ENCODE measurements around the gene DDX25.
"Not testable (repeated sequence)": the region's sequence is repeated elsewhere in the genome, so short reads cannot be mapped to it uniquely, and the experiment has no call there.

DDX25 gene

GRCh38 chr11:125903711-125904659 is at the start of gene DDX25:
Gene DDX25 (plus strand): TSS chr11:125904508. CDS start chr11:125904518, 10 bp downstream.
- Histone ChIP-seq H3K27me3 (ENCODE audit: control insufficient read depth in 2 of 2, insufficient read depth in 2 of 2, low read length in 2 of 2) (peaks cover 7 to 9% of the 10 kb centered on the region in 2 donors), H3K4me3 (ENCODE audit: low read length in 2 of 2) (peak within 1 kb of the TSS; percentile 93 to 100), H3K27ac (ENCODE audit: low read depth in 2 of 2, low read length in 2 of 2) (no peak within 1 kb of the TSS), H3K9ac (ENCODE audit: low read depth in 1 of 2, low read length in 2 of 2) (no peak within 1 kb of the TSS), H3K36me3 (ENCODE audit: control insufficient read depth in 2 of 2, insufficient read depth in 2 of 2, low read length in 2 of 2) (peaks cover 0 to 9% of the 10 kb centered on the region in 2 donors), H3K9me3 (ENCODE audit: control insufficient read depth in 2 of 2, low read length in 2 of 2) (no peaks in the 10 kb centered on the region), H3K4me1 (ENCODE audit: control insufficient read depth in 2 of 2, insufficient read depth in 2 of 2, low read length in 2 of 2) (peaks cover 11% of the 10 kb centered on the region in 2 donors)

- not testable (repeated sequence) for H3K4me1 ChIP-seq (ENCODE audit: control insufficient read depth in 2 of 2, insufficient read depth in 2 of 2, low read length in 2 of 2); H3K9ac ChIP-seq (ENCODE audit: low read depth in 1 of 2, low read length in 2 of 2); H3K27me3 ChIP-seq (ENCODE audit: control insufficient read depth in 2 of 2, insufficient read depth in 2 of 2, low read length in 2 of 2); H3K36me3 ChIP-seq (ENCODE audit: control insufficient read depth in 2 of 2, insufficient read depth in 2 of 2, low read length in 2 of 2); H3K4me3 ChIP-seq (ENCODE audit: low read length in 2 of 2); H3K27ac ChIP-seq (ENCODE audit: low read depth in 2 of 2, low read length in 2 of 2); H3K9me3 ChIP-seq (ENCODE audit: control insufficient read depth in 2 of 2, low read length in 2 of 2)
Observed at GRCh38 chr11:125857670-125858069, 46.6 kb upstream of the DDX25 start.

GRCh38 chr11:125862786-125863185 is 41.5 kb upstream of the DDX25 start:
- not testable (repeated sequence) for H3K9ac ChIP-seq (ENCODE audit: low read depth in 1 of 2, low read length in 2 of 2); H3K4me1 ChIP-seq (ENCODE audit: control insufficient read depth in 2 of 2, insufficient read depth in 2 of 2, low read length in 2 of 2); H3K36me3 ChIP-seq (ENCODE audit: control insufficient read depth in 2 of 2, insufficient read depth in 2 of 2, low read length in 2 of 2); H3K27me3 ChIP-seq (ENCODE audit: control insufficient read depth in 2 of 2, insufficient read depth in 2 of 2, low read length in 2 of 2); H3K4me3 ChIP-seq (ENCODE audit: low read length in 2 of 2); H3K27ac ChIP-seq (ENCODE audit: low read depth in 2 of 2, low read length in 2 of 2); H3K9me3 ChIP-seq (ENCODE audit: control insufficient read depth in 2 of 2, low read length in 2 of 2)

DNA sequence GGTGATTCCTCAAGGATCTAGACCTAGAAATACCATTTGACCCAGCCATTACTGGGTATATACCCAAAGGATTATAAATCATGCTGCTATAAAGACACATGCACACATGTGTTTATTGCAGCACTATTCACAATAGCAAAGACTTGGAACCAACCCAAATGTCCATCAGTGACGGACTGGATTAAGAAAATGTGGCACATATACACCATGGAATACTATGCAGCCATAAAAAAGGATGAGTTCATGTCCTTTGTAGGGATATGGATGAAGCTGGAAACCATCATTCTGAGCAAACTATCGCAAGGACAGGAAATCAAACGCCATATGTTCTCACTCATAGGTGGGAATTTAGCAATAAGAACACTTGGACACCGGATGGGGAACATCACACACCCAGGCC is 39.0 kb upstream of the DDX25 start:
- not testable (repeated sequence) for H3K4me1 ChIP-seq (ENCODE audit: control insufficient read depth in 2 of 2, insufficient read depth in 2 of 2, low read length in 2 of 2); H3K27me3 ChIP-seq (ENCODE audit: control insufficient read depth in 2 of 2, insufficient read depth in 2 of 2, low read length in 2 of 2); H3K9ac ChIP-seq (ENCODE audit: low read depth in 1 of 2, low read length in 2 of 2); H3K36me3 ChIP-seq (ENCODE audit: control insufficient read depth in 2 of 2, insufficient read depth in 2 of 2, low read length in 2 of 2); H3K4me3 ChIP-seq (ENCODE audit: low read length in 2 of 2); H3K9me3 ChIP-seq (ENCODE audit: control insufficient read depth in 2 of 2, low read length in 2 of 2); H3K27ac ChIP-seq (ENCODE audit: low read depth in 2 of 2, low read length in 2 of 2)

DNA sequence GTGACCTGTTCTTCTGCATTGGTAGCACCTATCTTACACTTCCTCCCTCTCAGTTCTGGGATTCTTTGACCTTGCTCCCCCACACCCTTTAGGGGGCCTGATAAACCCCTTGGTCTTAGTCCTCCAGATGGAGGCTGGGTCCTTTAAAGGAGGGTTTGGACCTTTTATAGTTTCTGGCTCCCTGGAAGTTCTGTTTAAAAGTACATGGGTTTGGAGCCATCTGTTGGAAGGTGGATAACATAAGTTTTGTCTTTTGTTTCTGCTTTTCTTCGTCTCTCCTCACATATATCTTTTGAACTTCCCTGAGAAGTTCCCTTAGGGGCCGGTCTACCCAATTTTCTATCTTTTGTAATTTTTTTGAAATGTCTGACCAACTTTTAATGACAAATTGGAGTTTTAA is 34.8 kb upstream of the DDX25 start:
- H3K27ac ChIP-seq (ENCODE audit: low read depth in 2 of 2, low read length in 2 of 2), result no peak overlapping the region
- no peak overlapping the region for H3K9ac ChIP-seq (ENCODE audit: low read depth in 1 of 2, low read length in 2 of 2)
- H3K36me3 ChIP-seq (ENCODE audit: control insufficient read depth in 2 of 2, insufficient read depth in 2 of 2, low read length in 2 of 2), result no peaks in the 10 kb centered on the region
- no peaks in the 10 kb centered on the region for H3K4me1 ChIP-seq (ENCODE audit: control insufficient read depth in 2 of 2, insufficient read depth in 2 of 2, low read length in 2 of 2)
- H3K9me3 ChIP-seq (ENCODE audit: control insufficient read depth in 2 of 2, low read length in 2 of 2), result no peaks in the 10 kb centered on the region
- no peak overlapping the region for H3K4me3 ChIP-seq (ENCODE audit: low read length in 2 of 2)
- no peaks in the 10 kb centered on the region for H3K27me3 ChIP-seq (ENCODE audit: control insufficient read depth in 2 of 2, insufficient read depth in 2 of 2, low read length in 2 of 2)

DNA sequence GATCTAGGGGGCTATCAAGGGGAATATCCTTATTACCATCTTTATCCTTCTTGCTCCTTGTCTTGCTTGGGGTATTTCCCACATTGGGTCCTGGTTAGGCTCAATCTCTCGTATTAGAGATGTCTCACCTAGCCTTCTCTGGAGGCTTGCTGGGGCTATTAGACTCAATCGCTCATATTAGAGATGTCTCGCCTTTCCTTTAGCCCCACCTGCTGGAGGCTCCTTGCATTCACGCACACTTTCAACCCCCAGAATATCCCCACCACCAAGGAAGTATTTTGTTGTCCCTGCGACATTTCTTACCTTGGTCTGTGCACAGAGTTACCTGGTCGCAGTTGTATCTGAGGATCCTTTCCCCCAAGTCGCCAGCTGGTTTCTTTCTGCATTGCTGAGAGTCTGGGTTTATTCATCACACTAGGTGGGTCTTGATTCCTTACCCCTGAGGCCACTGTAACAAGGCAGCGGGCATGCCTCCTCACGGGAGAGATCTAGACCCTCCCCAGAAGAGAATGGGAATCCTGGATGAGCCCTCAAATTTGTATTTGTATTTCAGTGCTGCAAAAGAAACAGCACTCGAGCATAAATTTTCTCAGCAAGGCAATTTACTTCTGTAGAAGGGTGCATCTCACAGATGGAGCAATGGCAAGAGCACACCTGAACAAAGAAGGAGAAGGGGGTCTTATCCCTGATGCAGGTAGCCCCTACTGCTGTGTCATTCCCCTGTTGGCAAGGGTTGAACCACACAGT is 32.7 kb upstream of the DDX25 start:
- no peaks in the 10 kb centered on the region for H3K27me3 ChIP-seq (ENCODE audit: control insufficient read depth in 2 of 2, insufficient read depth in 2 of 2, low read length in 2 of 2)
- no peaks in the 10 kb centered on the region for H3K9me3 ChIP-seq (ENCODE audit: control insufficient read depth in 2 of 2, low read length in 2 of 2)
- no peak overlapping the region for H3K27ac ChIP-seq (ENCODE audit: low read depth in 2 of 2, low read length in 2 of 2)
- H3K36me3 ChIP-seq (ENCODE audit: control insufficient read depth in 2 of 2, insufficient read depth in 2 of 2, low read length in 2 of 2), result no peaks in the 10 kb centered on the region
- no peak overlapping the region for H3K9ac ChIP-seq (ENCODE audit: low read depth in 1 of 2, low read length in 2 of 2)
- no peak overlapping the region for H3K4me3 ChIP-seq (ENCODE audit: low read length in 2 of 2)
- no peaks in the 10 kb centered on the region for H3K4me1 ChIP-seq (ENCODE audit: control insufficient read depth in 2 of 2, insufficient read depth in 2 of 2, low read length in 2 of 2)

DNA sequence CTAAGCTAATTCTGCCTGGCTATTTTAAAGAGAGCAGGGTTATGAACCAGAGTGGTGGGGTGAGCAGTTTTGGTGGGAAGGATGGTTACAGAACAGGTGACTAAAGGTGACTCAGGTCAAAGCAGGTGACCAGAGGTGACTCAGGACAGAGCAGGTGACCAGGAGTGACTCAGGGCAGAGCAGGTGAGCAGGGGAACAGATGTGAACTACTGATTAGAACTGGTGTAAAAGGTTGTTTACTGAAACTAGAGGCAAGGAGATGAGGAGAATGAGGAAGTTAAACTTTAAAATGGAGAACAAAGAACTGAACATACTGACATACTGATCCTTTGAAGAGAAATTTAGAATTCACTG is 32.2 kb upstream of the DDX25 start:
- no peak overlapping the region for H3K9ac ChIP-seq (ENCODE audit: low read depth in 1 of 2, low read length in 2 of 2)
- no peak overlapping the region for H3K27ac ChIP-seq (ENCODE audit: low read depth in 2 of 2, low read length in 2 of 2)
- H3K4me1 ChIP-seq (ENCODE audit: control insufficient read depth in 2 of 2, insufficient read depth in 2 of 2, low read length in 2 of 2), result no peaks in the 10 kb centered on the region
- no peaks in the 10 kb centered on the region for H3K9me3 ChIP-seq (ENCODE audit: control insufficient read depth in 2 of 2, low read length in 2 of 2)
- no peak overlapping the region for H3K4me3 ChIP-seq (ENCODE audit: low read length in 2 of 2)
- no peaks in the 10 kb centered on the region for H3K27me3 ChIP-seq (ENCODE audit: control insufficient read depth in 2 of 2, insufficient read depth in 2 of 2, low read length in 2 of 2)
- H3K36me3 ChIP-seq (ENCODE audit: control insufficient read depth in 2 of 2, insufficient read depth in 2 of 2, low read length in 2 of 2), result no peaks in the 10 kb centered on the region

- no peaks in the 10 kb centered on the region for H3K27me3 ChIP-seq (ENCODE audit: control insufficient read depth in 2 of 2, insufficient read depth in 2 of 2, low read length in 2 of 2)
- H3K36me3 ChIP-seq (ENCODE audit: control insufficient read depth in 2 of 2, insufficient read depth in 2 of 2, low read length in 2 of 2), result no peaks in the 10 kb centered on the region
- no peak overlapping the region for H3K4me3 ChIP-seq (ENCODE audit: low read length in 2 of 2)
- H3K9me3 ChIP-seq (ENCODE audit: control insufficient read depth in 2 of 2, low read length in 2 of 2), result no peaks in the 10 kb centered on the region
- H3K4me1 ChIP-seq (ENCODE audit: control insufficient read depth in 2 of 2, insufficient read depth in 2 of 2, low read length in 2 of 2), result no peaks in the 10 kb centered on the region
- H3K9ac ChIP-seq (ENCODE audit: low read depth in 1 of 2, low read length in 2 of 2), result no peak overlapping the region
- no peak overlapping the region for H3K27ac ChIP-seq (ENCODE audit: low read depth in 2 of 2, low read length in 2 of 2)
Observed at GRCh38 chr11:125873881-125874555, 30.3 kb upstream of the DDX25 start.

DNA sequence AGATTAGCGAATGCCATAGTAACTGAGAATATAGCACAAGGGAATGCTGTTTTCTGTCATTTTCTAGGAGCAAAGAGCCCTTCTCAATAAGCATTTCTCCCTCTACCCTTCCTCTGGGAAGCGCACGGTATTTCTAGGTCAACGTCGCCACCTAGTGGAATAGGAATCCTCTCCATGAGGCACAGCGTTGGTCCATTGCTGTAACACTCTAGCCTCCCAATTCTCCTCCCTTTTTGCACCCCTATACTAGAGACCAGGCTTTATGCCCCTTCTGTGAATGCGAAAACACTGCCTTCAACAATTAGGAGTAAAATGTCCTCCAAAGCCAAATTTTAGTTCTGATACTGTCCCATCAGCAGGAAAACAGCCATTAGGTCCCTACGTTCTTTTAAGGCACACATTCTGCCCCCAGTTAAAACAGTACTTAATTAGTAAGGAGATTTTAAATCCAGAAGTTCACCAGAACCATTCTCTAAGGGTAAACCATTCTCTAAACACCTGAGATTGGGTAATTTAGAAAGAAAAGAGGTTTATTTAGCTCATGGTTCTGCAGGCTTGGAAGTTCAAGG is 29.7 kb upstream of the DDX25 start:
- Histone ChIP-seq H3K4me3 (ENCODE audit: low read length in 2 of 2) (no peak overlapping the region), H3K4me1 (ENCODE audit: control insufficient read depth in 2 of 2, insufficient read depth in 2 of 2, low read length in 2 of 2) (no peaks in the 10 kb centered on the region), H3K36me3 (ENCODE audit: control insufficient read depth in 2 of 2, insufficient read depth in 2 of 2, low read length in 2 of 2) (no peaks in the 10 kb centered on the region), H3K9me3 (ENCODE audit: control insufficient read depth in 2 of 2, low read length in 2 of 2) (no peaks in the 10 kb centered on the region), H3K27ac (ENCODE audit: low read depth in 2 of 2, low read length in 2 of 2) (no peak overlapping the region), H3K27me3 (ENCODE audit: control insufficient read depth in 2 of 2, insufficient read depth in 2 of 2, low read length in 2 of 2) (no peaks in the 10 kb centered on the region), H3K9ac (ENCODE audit: low read depth in 1 of 2, low read length in 2 of 2) (no peak overlapping the region)

GRCh38 chr11:125881291-125881690 is 23.0 kb upstream of the DDX25 start:
- Histone ChIP-seq H3K27ac (ENCODE audit: low read depth in 2 of 2, low read length in 2 of 2) (no peak overlapping the region), H3K27me3 (ENCODE audit: control insufficient read depth in 2 of 2, insufficient read depth in 2 of 2, low read length in 2 of 2) (no peaks in the 10 kb centered on the region), H3K4me3 (ENCODE audit: low read length in 2 of 2) (no peak overlapping the region), H3K4me1 (ENCODE audit: control insufficient read depth in 2 of 2, insufficient read depth in 2 of 2, low read length in 2 of 2) (peaks cover 0 to 2% of the 10 kb centered on the region in 2 donors), H3K9ac (ENCODE audit: low read depth in 1 of 2, low read length in 2 of 2) (no peak overlapping the region), H3K36me3 (ENCODE audit: control insufficient read depth in 2 of 2, insufficient read depth in 2 of 2, low read length in 2 of 2) (no peaks in the 10 kb centered on the region), H3K9me3 (ENCODE audit: control insufficient read depth in 2 of 2, low read length in 2 of 2) (no peaks in the 10 kb centered on the region)

Measured in mucosa of rectum (tissue), 2 donors.